HepG2 (cell line): Measurements from ENCODE around the gene ELFN1. TPM values are rescaled to one million over a fixed set of nuclear protein-coding genes. Genes with fewer than 3 reads are reported as not detected.

Experiments
- BCL3 ChIP-seq: sonication (generic); formaldehyde crosslinking; IDR thresholded peaks from 2 replicates; pipeline ENCODE4 v1.5.1; 2020; ENCODE audit warnings: mild to moderate bottlenecking, missing genetic modification reagents, moderate library complexity
- CTCF ChIP-seq: sonication (generic); formaldehyde crosslinking; IDR thresholded peaks from 2 replicates; pipeline ENCODE4 v1.5.0; 2020; ENCODE audit warnings: mild to moderate bottlenecking, missing genetic modification reagents, moderate library complexity
- JUNB ChIP-seq: sonication (generic); formaldehyde crosslinking; IDR thresholded peaks from 2 replicates; pipeline ENCODE4 v1.8.0; 2022; ENCODE audit warnings: missing genetic modification reagents, mild to moderate bottlenecking, borderline replicate concordance
- KDM2A ChIP-seq: sonication (generic); formaldehyde crosslinking; IDR thresholded peaks from 2 replicates; pipeline ENCODE4 v1.4.0; 2020; ENCODE audit warnings: low read depth, missing genetic modification reagents, borderline replicate concordance
- MEF2D ChIP-seq: sonication (generic); formaldehyde crosslinking; IDR thresholded peaks from 2 replicates; pipeline ENCODE4 v1.5.1; 2020; ENCODE audit warnings: mild to moderate bottlenecking, missing genetic modification reagents
- MIER3 ChIP-seq: IDR thresholded peaks from 2 replicates; pipeline ENCODE4 v1.6.1; 2016; ENCODE audit warnings: missing compliant biosample characterization, borderline replicate concordance
- MLXIP ChIP-seq: sonication (generic); formaldehyde crosslinking; IDR thresholded peaks from 2 replicates; pipeline ENCODE4 v1.9.0; 2021; ENCODE audit warnings: missing genetic modification reagents, borderline replicate concordance
- NFE2 ChIP-seq: sonication (generic); formaldehyde crosslinking; IDR thresholded peaks from 2 replicates; pipeline ENCODE4 v1.4.0; 2020; ENCODE audit warnings: missing genetic modification reagents
- ONECUT2 ChIP-seq: sonication (generic); formaldehyde crosslinking; IDR thresholded peaks from 2 replicates; pipeline ENCODE4 v1.4.0; 2020; ENCODE audit warnings: missing genetic modification reagents
- PAX8 ChIP-seq: sonication (generic); formaldehyde crosslinking; IDR thresholded peaks from 2 replicates; pipeline ENCODE4 v1.8.0; 2022; ENCODE audit warnings: mild to moderate bottlenecking, missing genetic modification reagents, borderline replicate concordance
- RXRA ChIP-seq: sonication (generic); formaldehyde crosslinking; IDR thresholded peaks from 2 replicates; pipeline ENCODE4 v1.5.1; 2020; ENCODE audit warnings: missing genetic modification reagents
- TEF ChIP-seq: sonication (generic); formaldehyde crosslinking; IDR thresholded peaks from 2 replicates; pipeline ENCODE4 v1.5.0; 2020; ENCODE audit warnings: missing genetic modification reagents
- ZFP37 ChIP-seq: sonication (generic); formaldehyde crosslinking; IDR thresholded peaks from 2 replicates; pipeline ENCODE4 v1.4.0; 2020; ENCODE audit warnings: missing genetic modification reagents, borderline replicate concordance
- ZNF512B ChIP-seq: sonication (generic); formaldehyde crosslinking; IDR thresholded peaks from 2 replicates; pipeline ENCODE4 v1.5.1; 2020; ENCODE audit warnings: missing genetic modification reagents, mild to moderate bottlenecking, borderline replicate concordance
- ZSCAN12 ChIP-seq: sonication (generic); formaldehyde crosslinking; IDR thresholded peaks from 2 replicates; pipeline ENCODE4 v1.9.0; 2021; ENCODE audit warnings: mild to moderate bottlenecking, missing genetic modification reagents
- polyA plus RNA-seq, 8 experiments: library from polyadenylated mRNA; depleted of rRNA in 3 of 8; stranded (reverse) in 7 of 8; unstranded in 1 of 8; fragments of >200 nt; fragmentation: Illumina TruSeq in 4 of 8; extraction: Trizol in 4 of 8; gene quantifications; 2 replicates each; pipeline versions ENCODE4 v1.2.1 to v1.2.3, GENCODE V29; 2011 to 2016; ENCODE audit warnings: low read depth in 4 of 8, missing spikeins in 1 of 8, mixed read lengths in 1 of 8; ENCODE audit not compliant: insufficient read depth in 1 of 8
- total RNA-seq, 5 experiments: library from RNA; depleted of rRNA; stranded (reverse); fragments of >200 nt; fragmentation: Illumina TruSeq; extraction: Trizol; gene quantifications; 2 replicates each; pipeline ENCODE4 v1.2.3, GENCODE V29; 2016; ENCODE audit warnings: low read depth in 1 of 5

ELFN1 gene
- total and polyA plus RNA-seq, 2 of the 13 experiments (the other 11 are each of a cell fraction or from before 2014, with no cell fraction given) = 0.13 to 0.18 TPM

GRCh38 chr7:1713502-1714484 is 43.7 kb downstream of the ELFN1 start (continued):
- TF ChIP-seq CTCF (CRISPR knock-in tag) (peak; percentile 23; the same call in 1 of the 2 replicates), RXRA (CRISPR knock-in tag) (peak; percentile 99), ZFP37 (CRISPR knock-in tag) (peak; percentile 92; the same call in 1 of the 2 replicates), PAX8 (no peak), KDM2A (CRISPR knock-in tag) (peak; percentile 85), TEF (CRISPR knock-in tag) (peak; percentile 47; the same call in 1 of the 2 replicates), MIER3 (CRISPR knock-in tag) (peak; percentile 93; the same call in 1 of the 2 replicates), MEF2D (CRISPR knock-in tag) (peak; percentile 95), ZNF512B (CRISPR knock-in tag) (peak; percentile 91; the same call in 1 of the 2 replicates), JUNB (CRISPR knock-in tag) (peak; percentile 81), BCL3 (CRISPR knock-in tag) (peak; percentile 83; the same call in 1 of the 2 replicates), ZSCAN12 (CRISPR knock-in tag) (peak; percentile 75; the same call in 1 of the 2 replicates), MLXIP (CRISPR knock-in tag) (peak; percentile 100), NFE2 (CRISPR knock-in tag) (no peak), ONECUT2 (peak; percentile 54)
